Colonic mucosa (tissue), 4 donors: ENCODE data around the gene KAZALD1. TPM values are rescaled to one million over a fixed set of nuclear protein-coding genes. Genes with fewer than 3 reads are reported as not detected.
"Not testable (repeated sequence)": the region's sequence is repeated elsewhere in the genome, so short reads cannot be mapped to it uniquely, and the experiment has no call there.

Experiments used
- DNase-seq: peaks from one replicate; pipeline ENCODE4 v3.0.0-alpha.2; 2020
- H3K27ac ChIP-seq: fragments of 200-600 bp; one replicate; pipeline ENCODE4 v1.8.0; 2021
- H3K27me3 ChIP-seq: fragments of 200-600 bp; one replicate; pipeline ENCODE4 v1.8.0; 2021
- H3K36me3 ChIP-seq: fragments of 200-600 bp; one replicate; pipeline ENCODE4 v1.8.0; 2021
- H3K4me1 ChIP-seq: fragments of 200-600 bp; one replicate; pipeline ENCODE4 v1.8.0; 2021; ENCODE audit warnings: mild to moderate bottlenecking
- H3K4me3 ChIP-seq: fragments of 200-600 bp; one replicate; pipeline ENCODE4 v1.8.0; 2021
- H3K9ac ChIP-seq, 2 donors: one replicate each; pipeline ENCODE4 v1.7.0; 2013; ENCODE audit warnings: control low read depth in 2 of 2, low read depth in 2 of 2, low read length in 2 of 2
- H3K9me3 ChIP-seq: fragments of 200-600 bp; one replicate; pipeline ENCODE4 v1.8.0; 2021
- intact Hi-C: fragments of 100-400 bp; cut with DNase I; formaldehyde crosslinking; loops from one replicate; pipeline ENCODE4 v1.14.1; 2022
- total RNA-seq, 2 donors: library from RNA; stranded (reverse); fragmentation: NEBNext Ultra II Directional in 1 of 2; extraction: Animal tissue kit (Norgen Biotek cat#: 25700) in 1 of 2; gene quantifications; one replicate each; pipeline ENCODE4 v1.2.1, GENCODE V29; 2021
- TF ChIP-seq, protein P1 (sequence below): fragments of 200-600 bp; IDR thresholded peaks from one replicate; pipeline ENCODE4 v1.8.0; 2022; ENCODE audit warnings: antibody characterized with exemption, mild to moderate bottlenecking
- donor health status: healthy.
- donor health status: DM: no; HTN: no; CAD: no.
- donor health status: DM: no; HTN: no; CAD: no.

The KAZALD1 gene
- total RNA-seq, 2 donors from 2014 or later, result 11.5 to 32.4 TPM

DNA sequence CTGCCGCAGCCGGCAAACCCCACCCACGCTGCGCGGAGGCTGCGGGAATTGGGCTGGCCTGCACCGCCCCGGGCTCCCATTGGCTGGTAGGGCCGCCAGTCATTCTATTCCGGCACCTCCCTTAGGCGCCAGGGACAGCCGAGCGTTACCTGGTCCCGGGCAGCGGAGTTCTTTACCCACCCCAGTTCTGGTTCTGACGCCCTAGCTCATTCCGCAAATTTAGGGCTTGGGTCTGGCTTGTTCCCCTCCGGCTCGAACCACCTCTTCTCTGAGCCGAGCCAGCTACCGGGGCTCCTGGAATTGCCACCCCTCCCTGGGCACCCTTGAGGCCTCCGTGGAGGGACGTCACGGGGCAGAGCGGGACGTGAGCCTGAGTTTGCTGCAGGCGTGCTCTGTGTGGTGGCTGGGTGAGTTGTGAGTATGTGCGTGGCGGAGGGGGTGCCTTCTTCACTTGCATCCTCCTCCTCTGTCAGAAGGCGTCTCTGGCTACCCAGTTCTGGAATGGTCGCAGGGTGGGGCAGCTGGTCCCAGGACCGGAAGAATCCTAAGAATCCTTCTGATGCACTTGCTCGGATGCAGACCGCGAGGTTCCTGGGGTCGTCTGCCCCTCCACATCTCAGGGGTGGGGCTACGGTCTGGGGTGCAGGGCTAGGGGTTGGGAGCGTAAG, 30.5 kb upstream of the KAZALD1 start, which contains the start of the genes PDZD7 and SFXN3:
TSS of gene PDZD7 (minus strand) at position 2 of the 668 bp plus-strand sequence. CDS start 910 bp downstream, outside the sequence.
TSS of gene SFXN3 (plus strand) at position 107 of the 668 bp plus-strand sequence. CDS start 3,461 bp downstream, outside the sequence.
- Histone ChIP-seq H3K27me3 (no peaks in the 10 kb centered on the region), H3K4me3 (peak within 1 kb of the TSS; percentile 76), H3K9ac (peak within 1 kb of the TSS; percentile 85 to 90), H3K9me3 (no peaks in the 10 kb centered on the region), H3K27ac (peak within 1 kb of the TSS; percentile 90), H3K36me3 (no peaks in the 10 kb centered on the region), H3K4me1 (peaks cover 8% of the 10 kb centered on the region)
- intact Hi-C loops, result no loop called here
- peak; percentile 99 for DNase-seq
- TF ChIP-seq, protein P1, sequence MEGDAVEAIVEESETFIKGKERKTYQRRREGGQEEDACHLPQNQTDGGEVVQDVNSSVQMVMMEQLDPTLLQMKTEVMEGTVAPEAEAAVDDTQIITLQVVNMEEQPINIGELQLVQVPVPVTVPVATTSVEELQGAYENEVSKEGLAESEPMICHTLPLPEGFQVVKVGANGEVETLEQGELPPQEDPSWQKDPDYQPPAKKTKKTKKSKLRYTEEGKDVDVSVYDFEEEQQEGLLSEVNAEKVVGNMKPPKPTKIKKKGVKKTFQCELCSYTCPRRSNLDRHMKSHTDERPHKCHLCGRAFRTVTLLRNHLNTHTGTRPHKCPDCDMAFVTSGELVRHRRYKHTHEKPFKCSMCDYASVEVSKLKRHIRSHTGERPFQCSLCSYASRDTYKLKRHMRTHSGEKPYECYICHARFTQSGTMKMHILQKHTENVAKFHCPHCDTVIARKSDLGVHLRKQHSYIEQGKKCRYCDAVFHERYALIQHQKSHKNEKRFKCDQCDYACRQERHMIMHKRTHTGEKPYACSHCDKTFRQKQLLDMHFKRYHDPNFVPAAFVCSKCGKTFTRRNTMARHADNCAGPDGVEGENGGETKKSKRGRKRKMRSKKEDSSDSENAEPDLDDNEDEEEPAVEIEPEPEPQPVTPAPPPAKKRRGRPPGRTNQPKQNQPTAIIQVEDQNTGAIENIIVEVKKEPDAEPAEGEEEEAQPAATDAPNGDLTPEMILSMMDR, result no peak

DNA sequence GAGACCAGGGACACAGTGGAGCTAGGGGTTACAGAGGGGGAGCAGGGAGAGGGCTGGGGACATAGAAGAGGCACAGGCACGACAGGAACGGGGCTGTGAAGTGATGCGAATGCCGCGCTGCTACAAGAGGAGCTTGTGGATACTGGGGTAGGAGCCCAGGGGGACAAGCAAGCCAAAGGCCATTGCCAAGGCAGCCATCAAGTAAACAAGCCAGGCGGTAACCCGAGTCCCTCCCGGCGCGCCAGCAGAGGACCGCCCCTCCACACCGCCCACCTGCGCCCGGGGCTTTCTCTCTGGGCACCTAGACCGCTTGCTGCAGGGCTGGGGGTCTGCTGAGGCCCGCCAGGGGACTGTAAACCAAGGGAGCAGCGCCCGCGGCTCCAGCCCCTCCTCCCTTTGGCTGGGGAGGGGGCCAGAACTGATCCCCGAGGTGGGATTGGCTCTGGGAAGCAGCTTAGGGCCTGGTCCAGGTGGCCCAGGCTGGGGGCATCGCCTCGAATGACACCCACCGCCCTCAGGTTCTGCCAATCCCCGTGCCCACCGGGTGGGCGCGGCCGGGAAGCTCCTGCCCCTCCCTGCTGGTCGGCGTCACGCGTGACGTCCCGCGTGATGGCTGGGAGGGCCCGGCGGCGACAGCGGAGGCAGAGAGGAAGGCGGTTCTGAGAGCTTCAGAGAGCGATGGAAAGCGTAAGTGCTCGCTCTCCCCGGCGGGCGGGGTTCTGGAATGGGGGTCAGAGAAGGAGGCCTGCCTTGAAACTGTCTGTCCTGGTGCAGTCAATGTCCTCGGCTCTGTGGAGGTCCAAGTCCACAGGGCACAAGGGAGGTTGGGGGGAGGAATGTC, 29.8 kb upstream of the KAZALD1 start:
- peak; percentile 77 for DNase-seq
- Histone ChIP-seq H3K4me1 (peaks cover 8% of the 10 kb centered on the region), H3K4me3 (peak overlapping the region; percentile 76), H3K9me3 (no peaks in the 10 kb centered on the region), H3K27me3 (no peaks in the 10 kb centered on the region), H3K9ac (peak overlapping the region; percentile 85 to 90), H3K27ac (peak overlapping the region; percentile 90), H3K36me3 (no peaks in the 10 kb centered on the region)
- TF ChIP-seq, protein P1, result no peak
- intact Hi-C loops, result no loop called here

DNA sequence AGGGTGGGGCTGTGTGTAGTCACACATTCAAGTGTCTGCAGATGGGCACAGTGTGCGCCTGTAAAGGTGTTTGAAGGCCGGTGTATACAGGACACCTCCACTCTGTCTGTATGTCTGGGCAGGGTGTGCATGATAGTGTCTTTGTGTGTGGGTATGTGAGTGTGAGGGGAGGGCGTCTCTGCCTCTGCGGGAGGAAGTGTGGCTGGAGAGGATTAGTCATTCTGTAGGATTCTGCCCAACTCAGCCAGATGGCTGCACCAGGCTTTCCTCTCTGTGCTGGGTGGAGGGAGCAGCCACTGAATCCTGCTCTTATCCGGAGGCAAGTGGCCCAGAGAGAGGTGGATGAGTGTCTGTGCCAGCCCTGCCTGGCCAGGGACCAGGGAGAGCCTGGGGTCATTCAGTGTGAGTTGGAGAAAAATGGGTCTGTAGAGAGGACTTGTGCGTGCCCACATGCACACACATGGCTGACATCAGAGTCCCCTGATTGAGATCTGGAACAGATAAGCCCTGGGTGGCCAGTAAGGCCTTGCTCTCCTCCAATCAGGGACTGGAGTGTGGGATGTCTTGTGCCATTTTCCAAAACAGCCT, 29.1 kb upstream of the KAZALD1 start:
- intact Hi-C loops, result no loop called here
- Histone ChIP-seq H3K27ac (peak overlapping the region; percentile 90), H3K4me1 (peaks cover 8% of the 10 kb centered on the region), H3K4me3 (peak overlapping the region; percentile 76), H3K27me3 (no peaks in the 10 kb centered on the region), H3K9ac (peak overlapping the region; percentile 85 to 90), H3K36me3 (no peaks in the 10 kb centered on the region), H3K9me3 (no peaks in the 10 kb centered on the region)
- TF ChIP-seq, protein P1, result no peak
- peak; percentile 61 for DNase-seq

DNA sequence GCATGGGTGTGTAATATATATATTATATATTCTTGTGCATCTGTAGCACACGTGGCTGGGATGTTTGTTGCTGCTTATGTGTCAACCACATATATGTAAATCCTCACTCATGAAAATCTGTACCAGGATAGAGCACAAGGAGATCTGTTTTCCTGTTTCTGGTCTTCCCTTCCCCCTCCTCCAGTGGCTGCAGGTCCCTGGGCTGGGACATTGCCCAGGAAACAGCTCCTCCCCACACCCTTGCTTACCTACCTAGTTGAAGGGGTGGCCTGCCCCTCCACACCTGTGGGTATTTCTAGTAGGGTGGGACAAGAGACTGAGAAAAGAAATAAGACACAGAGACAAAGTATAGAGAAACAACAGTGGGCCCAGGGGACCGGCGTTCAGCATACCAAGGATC, 28.5 kb upstream of the KAZALD1 start:
- H3K4me1 ChIP-seq, result peaks cover 8% of the 10 kb centered on the region
- intact Hi-C loops, result no loop called here

DNA sequence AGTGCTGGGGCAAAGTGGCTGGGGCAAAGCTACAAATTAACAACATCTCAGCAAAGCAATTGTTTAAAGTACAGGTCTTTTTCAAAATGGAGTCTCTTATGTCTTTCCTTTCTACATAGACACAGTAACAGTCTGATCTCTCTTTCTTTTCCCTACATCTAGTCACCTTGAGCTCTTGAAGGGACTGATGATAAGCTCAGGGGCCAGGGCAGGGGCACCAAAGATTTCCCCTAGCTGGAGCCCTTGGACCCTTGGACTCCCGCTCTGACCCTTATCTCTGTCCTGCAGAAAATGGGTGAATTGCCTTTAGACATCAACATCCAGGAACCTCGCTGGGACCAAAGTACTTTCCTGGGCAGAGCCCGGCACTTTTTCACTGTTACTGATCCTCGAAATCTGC, 27.4 kb upstream of the KAZALD1 start:
- H3K9me3 ChIP-seq, intact Hi-C loops, H3K36me3 ChIP-seq, H3K27ac ChIP-seq, H3K4me1 ChIP-seq, H3K9ac ChIP-seq, H3K4me3 ChIP-seq, H3K27me3 ChIP-seq, DNase-seq: not testable (repeated sequence)

More for the DNA sequence above, 28.5 kb upstream of the KAZALD1 start:
- peak overlapping the region; percentile 90 for H3K27ac ChIP-seq
- H3K9ac ChIP-seq, result peak overlapping the region; percentile 85 to 90
- no peaks in the 10 kb centered on the region for H3K27me3 ChIP-seq
- DNase-seq, result no peak
- H3K9me3 ChIP-seq, result no peaks in the 10 kb centered on the region
- TF ChIP-seq, protein P1, result no peak
- peak overlapping the region; percentile 76 for H3K4me3 ChIP-seq
- no peaks in the 10 kb centered on the region for H3K36me3 ChIP-seq
